ENCODE measurements around the gene PCNX2. TPM values are rescaled to one million over a fixed set of nuclear protein-coding genes. Genes with fewer than 3 reads are reported as not detected.

PCNX2 gene
- total and polyA plus RNA-seq, 4 donors = 2.0 to 15.1 (median 6.4) TPM

- Histone ChIP-seq H3K27ac (ENCODE audit: low read depth in 1 of 2, low read length in 1 of 2) (no peak overlapping the region), H3K27me3 (ENCODE audit: control insufficient read depth in 3 of 3, insufficient read depth in 3 of 3, low read length in 2 of 3) (no peaks in the 10 kb centered on the region), H3K9me3 (ENCODE audit: control insufficient read depth in 4 of 4, insufficient read depth in 3 of 4, low read length in 3 of 4) (no peaks in the 10 kb centered on the region), H3K4me1 (ENCODE audit: control insufficient read depth in 5 of 5, insufficient read depth in 5 of 5, low read length in 5 of 5) (no peaks in the 10 kb centered on the region), H3K36me3 (ENCODE audit: control insufficient read depth in 4 of 4, insufficient read depth in 4 of 4, low read length in 4 of 4) (peaks cover 0 to under 1% (median 0%) of the 10 kb centered on the region in 4 donors), H3K4me3 (no peak overlapping the region), H3K9ac (ENCODE audit: insufficient read depth in 1 of 2, low read length in 2 of 2) (no peak overlapping the region)
- 95% methylated on average over 3 of the region's 3 CpGs for WGBS, 2 donors
- DNase-seq (no peak), ATAC-seq (ENCODE audit: insufficient read depth, low FRiP score) (no peak)
- TF ChIP-seq CTCF (IDR thresholded peaks at IDR 0.05; ENCODE audit: control extremely low read depth, extremely low read depth) = no peak
These were observed 13.0 kb downstream of the PCNX2 start for GRCh38 chr1:233282582-233282886.

- DNase-seq (no peak), ATAC-seq (ENCODE audit: insufficient read depth, low FRiP score) (no peak)
- no peaks in the 10 kb centered on the region for H3K27me3 ChIP-seq (ENCODE audit: control insufficient read depth in 3 of 3, insufficient read depth in 3 of 3, low read length in 2 of 3)
- peaks cover 0 to 1% (median 0%) of the 10 kb centered on the region in 4 donors for H3K36me3 ChIP-seq (ENCODE audit: control insufficient read depth in 4 of 4, insufficient read depth in 4 of 4, low read length in 4 of 4)
- no peaks in the 10 kb centered on the region for H3K4me1 ChIP-seq (ENCODE audit: control insufficient read depth in 5 of 5, insufficient read depth in 5 of 5, low read length in 5 of 5)
- no peak for TF ChIP-seq CTCF (IDR thresholded peaks at IDR 0.05; ENCODE audit: control extremely low read depth, extremely low read depth)
- no peak overlapping the region for H3K27ac ChIP-seq (ENCODE audit: low read depth in 1 of 2, low read length in 1 of 2)
- no peak overlapping the region for H3K9ac ChIP-seq (ENCODE audit: insufficient read depth in 1 of 2, low read length in 2 of 2)
- 51 to 61% methylated on average over 8 of the region's 8 CpGs for WGBS, 2 donors
- no peaks in the 10 kb centered on the region for H3K9me3 ChIP-seq (ENCODE audit: control insufficient read depth in 4 of 4, insufficient read depth in 3 of 4, low read length in 3 of 4)
- H3K4me3 ChIP-seq = no peak overlapping the region
These were observed 13.6 kb downstream of the PCNX2 start for GRCh38 chr1:233281711-233282581.

GRCh38 chr1:233279971-233280370 lies 15.6 kb downstream of the PCNX2 start:
- Histone ChIP-seq H3K9me3 (ENCODE audit: control insufficient read depth in 4 of 4, insufficient read depth in 3 of 4, low read length in 3 of 4) (no peaks in the 10 kb centered on the region), H3K4me3 (no peak overlapping the region), H3K36me3 (ENCODE audit: control insufficient read depth in 4 of 4, insufficient read depth in 4 of 4, low read length in 4 of 4) (peaks cover 0 to 1% (median 0%) of the 10 kb centered on the region in 4 donors), H3K27me3 (ENCODE audit: control insufficient read depth in 3 of 3, insufficient read depth in 3 of 3, low read length in 2 of 3) (no peaks in the 10 kb centered on the region), H3K27ac (ENCODE audit: low read depth in 1 of 2, low read length in 1 of 2) (no peak overlapping the region), H3K4me1 (ENCODE audit: control insufficient read depth in 5 of 5, insufficient read depth in 5 of 5, low read length in 5 of 5) (no peaks in the 10 kb centered on the region), H3K9ac (ENCODE audit: insufficient read depth in 1 of 2, low read length in 2 of 2) (no peak overlapping the region)
- TF ChIP-seq CTCF (IDR thresholded peaks at IDR 0.05; ENCODE audit: control extremely low read depth, extremely low read depth) = no peak
- ATAC-seq (ENCODE audit: insufficient read depth, low FRiP score) (no peak), DNase-seq (no peak)
- WGBS, 2 donors = 90 to 93% methylated on average over 2 of the region's 2 CpGs
